Osteocyte (in vitro differentiated cells): ENCODE results near the gene FXYD1. TPM values are rescaled to one million over a fixed set of nuclear protein-coding genes. Genes with fewer than 3 reads are reported as not detected.

ENCODE experiments used
- DNase-seq: peaks from one replicate; pipeline ENCODE4 v3.0.0; 2021; ENCODE audit warnings: mixed read lengths; ENCODE audit not compliant: unreplicated experiment; ENCODE audit errors: extremely low spot score
- H3K27ac Mint-ChIP-seq: one replicate; pipeline ENCODE4 v1.8.0; 2021; ENCODE audit warnings: mild to moderate bottlenecking, mixed read lengths; ENCODE audit not compliant: unreplicated experiment
- H3K27me3 Mint-ChIP-seq: one replicate; pipeline ENCODE4 v1.8.0; 2021; ENCODE audit warnings: mixed read lengths; ENCODE audit not compliant: unreplicated experiment
- H3K36me3 Mint-ChIP-seq: one replicate; pipeline ENCODE4 v1.8.0; 2021; ENCODE audit warnings: mixed read lengths; ENCODE audit not compliant: unreplicated experiment
- H3K4me1 Mint-ChIP-seq: one replicate; pipeline ENCODE4 v1.8.0; 2021; ENCODE audit warnings: mixed read lengths; ENCODE audit not compliant: unreplicated experiment
- H3K4me3 Mint-ChIP-seq: one replicate; pipeline ENCODE4 v1.8.0; 2021; ENCODE audit warnings: mild to moderate bottlenecking, moderate library complexity, mixed read lengths; ENCODE audit not compliant: unreplicated experiment
- H3K9me3 Mint-ChIP-seq: one replicate; pipeline ENCODE4 v1.8.0; 2021; ENCODE audit warnings: mixed read lengths; ENCODE audit not compliant: unreplicated experiment
- CTCF ChIP-seq: fragments of 200-600 bp; sonication (generic); IDR thresholded peaks from 2 replicates; pipeline ENCODE4 v1.5.0; 2021; ENCODE audit warnings: antibody characterized with exemption, mild to moderate bottlenecking, moderate library complexity
- total RNA-seq: library from RNA; stranded (reverse); gene quantifications from 2 replicates; pipeline ENCODE4 v1.2.1, GENCODE V29; 2021

FXYD1 gene
- total RNA-seq, 1 donor from 2014 or later, result 0.86 TPM

- Mint-ChIP-seq H3K4me3 (no peak overlapping the region), H3K27ac (no peak overlapping the region), H3K27me3 (peaks cover 10% of the 10 kb centered on the region), H3K9me3 (no peaks in the 10 kb centered on the region), H3K4me1 (no peaks in the 10 kb centered on the region), H3K36me3 (no peaks in the 10 kb centered on the region)
- DNase-seq, result no peak
- TF ChIP-seq CTCF, result no peak
These were observed 33.6 kb upstream of the FXYD1 start for GRCh38 chr19:35105047-35105410.

- DNase-seq, result no peak
- no peaks in the 10 kb centered on the region for H3K9me3 Mint-ChIP-seq
- H3K27me3 Mint-ChIP-seq, result peaks cover 11% of the 10 kb centered on the region
- H3K4me3 Mint-ChIP-seq, result no peak overlapping the region
- TF ChIP-seq CTCF, result no peak
- no peak overlapping the region for H3K27ac Mint-ChIP-seq
- H3K36me3 Mint-ChIP-seq, result no peaks in the 10 kb centered on the region
- no peaks in the 10 kb centered on the region for H3K4me1 Mint-ChIP-seq
These were observed 33.0 kb upstream of the FXYD1 start for GRCh38 chr19:35105411-35106290.

- Mint-ChIP-seq H3K4me1 (no peaks in the 10 kb centered on the region), H3K27ac (no peak overlapping the region), H3K36me3 (no peaks in the 10 kb centered on the region), H3K4me3 (no peak overlapping the region), H3K27me3 (peaks cover 14% of the 10 kb centered on the region), H3K9me3 (no peaks in the 10 kb centered on the region)
- DNase-seq, result no peak
- no peak for TF ChIP-seq CTCF
These were observed 32.4 kb upstream of the FXYD1 start for GRCh38 chr19:35106291-35106583.

- Mint-ChIP-seq H3K4me3 (no peak overlapping the region), H3K4me1 (no peaks in the 10 kb centered on the region), H3K27me3 (peaks cover 17% of the 10 kb centered on the region), H3K9me3 (no peaks in the 10 kb centered on the region), H3K36me3 (no peaks in the 10 kb centered on the region), H3K27ac (no peak overlapping the region)
- no peak for DNase-seq
- TF ChIP-seq CTCF, result no peak
These were observed 31.6 kb upstream of the FXYD1 start for GRCh38 chr19:35106898-35107541.

GRCh38 chr19:35107545-35107944 is 31.1 kb upstream of the FXYD1 start:
- Mint-ChIP-seq H3K9me3 (no peaks in the 10 kb centered on the region), H3K36me3 (no peaks in the 10 kb centered on the region), H3K4me1 (no peaks in the 10 kb centered on the region), H3K27ac (no peak overlapping the region), H3K4me3 (no peak overlapping the region), H3K27me3 (peaks cover 17% of the 10 kb centered on the region)
- no peak for DNase-seq
- TF ChIP-seq CTCF, result no peak
